Kidney (tissue), 14 donors: ENCODE data around the gene INPP4A. TPM values are rescaled to one million over a fixed set of nuclear protein-coding genes. Genes with fewer than 3 reads are reported as not detected.

ENCODE experiments used
- DNase-seq, 5 donors: peaks; one replicate each; pipeline ENCODE4 v3.0.0-alpha.2; 2013 to 2020
- FAIRE-seq: peaks from 2 replicates; lab custom pipeline; 2012; peaks lifted over from hg19 to GRCh38; lab: Jason Lieb, UNC
- H3K27ac ChIP-seq, 2 donors: one replicate each; pipeline ENCODE4 v1.7.0; 2013; ENCODE audit warnings: low read depth in 2 of 2, low read length in 2 of 2, inconsistent platforms in 1 of 2
- H3K27me3 ChIP-seq: one replicate; pipeline ENCODE4 v1.7.1; 2013; ENCODE audit warnings: low read length, inconsistent platforms; ENCODE audit not compliant: control insufficient read depth, insufficient read depth
- H3K36me3 ChIP-seq, 3 donors: one replicate each; pipeline versions ENCODE4 v1.7.0 to v1.7.1; 2013; ENCODE audit warnings: low read length in 3 of 3, control low read depth in 1 of 3, inconsistent platforms in 1 of 3; ENCODE audit not compliant: insufficient read depth in 3 of 3, control insufficient read depth in 2 of 3
- H3K4me1 ChIP-seq, 3 donors: one replicate each; pipeline versions ENCODE4 v1.7.0 to v1.7.1; 2013; ENCODE audit warnings: low read length in 3 of 3, inconsistent platforms in 1 of 3, low read depth in 1 of 3; ENCODE audit not compliant: control insufficient read depth in 2 of 3, insufficient read depth in 2 of 3
- H3K4me3 ChIP-seq, 3 donors: one replicate each; pipeline versions ENCODE4 v1.7.0 to v1.8.1; 2013; ENCODE audit warnings: low read length in 3 of 3, control low read depth in 1 of 3, inconsistent platforms in 1 of 3
- H3K9ac ChIP-seq, 3 donors: one replicate each; pipeline versions ENCODE4 v1.7.0 to v1.7.1; 2013; ENCODE audit warnings: low read length in 3 of 3, control low read depth in 1 of 3, inconsistent platforms in 1 of 3
- H3K9me3 ChIP-seq, 3 donors: one replicate each; pipeline versions ENCODE4 v1.7.0 to v1.7.1; 2013; ENCODE audit warnings: low read length in 3 of 3, control low read depth in 1 of 3, inconsistent platforms in 1 of 3; ENCODE audit not compliant: control insufficient read depth in 2 of 3, insufficient read depth in 1 of 3
- intact Hi-C: fragments of 100-400 bp; cut with DNase I; formaldehyde crosslinking; loops from one replicate; pipeline ENCODE4 v1.11.1; 2022
- polyA plus RNA-seq: library from polyadenylated mRNA; stranded (reverse); fragments of 350-450 nt; fragmentation: Illumina TruSeq; extraction: RNeasy Lipid Tissue Mini Kit (QIAGEN cat#74804); gene quantifications from one replicate; pipeline ENCODE4 v1.2.3, GENCODE V29; 2014; ENCODE audit warnings: low read depth, low replicate concordance; ENCODE audit not compliant: insufficient read depth
- total RNA-seq: library from RNA; stranded (reverse); fragmentation: NEBNext Ultra II Directional; extraction: Animal tissue kit (Norgen Biotek cat#: 25700); gene quantifications from one replicate; pipeline ENCODE4 v1.2.1, GENCODE V29; 2021
- TF ChIP-seq, protein P1 (sequence below): IDR thresholded peaks from 3 replicates; pipeline ENCODE4 v1.5.1; 2012; ENCODE audit warnings: mild to moderate bottlenecking, moderate library complexity, borderline replicate concordance; ENCODE audit not compliant: insufficient read depth; ENCODE audit errors: extremely low read depth
- donor health status: control.
- donor health status: control.
- donor health status: control.
- donor health status: control.
- donor health status: control.
- donor health status: DM: yes; HTN: yes; CAD: no.
- donor health status: Normal renal cell carcinoma (clear cell type).

Gene INPP4A
- total and polyA plus RNA-seq, 2 donors from 2014 or later, result 4.1 to 27.9 TPM

DNA sequence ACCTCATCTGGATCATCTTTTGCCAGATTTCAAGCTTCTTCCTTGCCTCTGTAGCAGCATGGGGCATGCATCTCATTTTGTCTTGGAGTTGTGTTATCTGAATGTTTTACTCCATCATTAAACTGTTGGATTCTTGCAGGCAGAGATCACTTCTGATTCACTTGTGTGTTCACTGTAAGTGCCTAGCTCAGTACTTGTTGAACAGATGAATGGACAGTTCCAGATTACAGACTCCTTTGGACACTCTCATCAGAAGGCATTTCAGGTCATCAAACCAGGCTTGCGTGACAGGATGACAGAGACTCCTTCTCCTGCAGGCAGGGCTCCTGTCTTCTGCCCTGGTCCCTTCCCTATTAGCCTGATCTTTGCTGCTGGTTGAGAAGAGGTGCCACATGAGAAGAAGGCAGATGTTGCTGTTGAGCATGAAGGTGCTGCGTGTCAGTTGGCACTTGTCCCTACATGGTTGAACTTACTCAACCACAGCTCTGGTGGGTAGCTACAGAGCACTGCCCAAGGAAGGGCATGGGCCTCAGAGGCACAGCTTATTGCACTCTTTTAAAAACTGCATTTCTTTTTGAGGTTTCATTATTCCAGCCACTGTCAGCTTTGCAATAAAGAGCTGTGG is 58.9 kb downstream of the INPP4A start:
- H3K9ac ChIP-seq, result no peak overlapping the region
- H3K9me3 ChIP-seq, result no peaks in the 10 kb centered on the region
- H3K27ac ChIP-seq, result no peak overlapping the region
- intact Hi-C loops, result no loop called here
- peaks cover 0 to 16% (median 0%) of the 10 kb centered on the region in 3 donors for H3K4me1 ChIP-seq
- H3K4me3 ChIP-seq, result no peak overlapping the region
- TF ChIP-seq, protein P1, sequence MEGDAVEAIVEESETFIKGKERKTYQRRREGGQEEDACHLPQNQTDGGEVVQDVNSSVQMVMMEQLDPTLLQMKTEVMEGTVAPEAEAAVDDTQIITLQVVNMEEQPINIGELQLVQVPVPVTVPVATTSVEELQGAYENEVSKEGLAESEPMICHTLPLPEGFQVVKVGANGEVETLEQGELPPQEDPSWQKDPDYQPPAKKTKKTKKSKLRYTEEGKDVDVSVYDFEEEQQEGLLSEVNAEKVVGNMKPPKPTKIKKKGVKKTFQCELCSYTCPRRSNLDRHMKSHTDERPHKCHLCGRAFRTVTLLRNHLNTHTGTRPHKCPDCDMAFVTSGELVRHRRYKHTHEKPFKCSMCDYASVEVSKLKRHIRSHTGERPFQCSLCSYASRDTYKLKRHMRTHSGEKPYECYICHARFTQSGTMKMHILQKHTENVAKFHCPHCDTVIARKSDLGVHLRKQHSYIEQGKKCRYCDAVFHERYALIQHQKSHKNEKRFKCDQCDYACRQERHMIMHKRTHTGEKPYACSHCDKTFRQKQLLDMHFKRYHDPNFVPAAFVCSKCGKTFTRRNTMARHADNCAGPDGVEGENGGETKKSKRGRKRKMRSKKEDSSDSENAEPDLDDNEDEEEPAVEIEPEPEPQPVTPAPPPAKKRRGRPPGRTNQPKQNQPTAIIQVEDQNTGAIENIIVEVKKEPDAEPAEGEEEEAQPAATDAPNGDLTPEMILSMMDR, result no peak
- H3K36me3 ChIP-seq, result peaks cover 0 to 2% (median 0%) of the 10 kb centered on the region in 3 donors
- FAIRE-seq (no peak), DNase-seq (peak in 1 of 5 donors; percentile 19)
- no peaks in the 10 kb centered on the region for H3K27me3 ChIP-seq

DNA sequence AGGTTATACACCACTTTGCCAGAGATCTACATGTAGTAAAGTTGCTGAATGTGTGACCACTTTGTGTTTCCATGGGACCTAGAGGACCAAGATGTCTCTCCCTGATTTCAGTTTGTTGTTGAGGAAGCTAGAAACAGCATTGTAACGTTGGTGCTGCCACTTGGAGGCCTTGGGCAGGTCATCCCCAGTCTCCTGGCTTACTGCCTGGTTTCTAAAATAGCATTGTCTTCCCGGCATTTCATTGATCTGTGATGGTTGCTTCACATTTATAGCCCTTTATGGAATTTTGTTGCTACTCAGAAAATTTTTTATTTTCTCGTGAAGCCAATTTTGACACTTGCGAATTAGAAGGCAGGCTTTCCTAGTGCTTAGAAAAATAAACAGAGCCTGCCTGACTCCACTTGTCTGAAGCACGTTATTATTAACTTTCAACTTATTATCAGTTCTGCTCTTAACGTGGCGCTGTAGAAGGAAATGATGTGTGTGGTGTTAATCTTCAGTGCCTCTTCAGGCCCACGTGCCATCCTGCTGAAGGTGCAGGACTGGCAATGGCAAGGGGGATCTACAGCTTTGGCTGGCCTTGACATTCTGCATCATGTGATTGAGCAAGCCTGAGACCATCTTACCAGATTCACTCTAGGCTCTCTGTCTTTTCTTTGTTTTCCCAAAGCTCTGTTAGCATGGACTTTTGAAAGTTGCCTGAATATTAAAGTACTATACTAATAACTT is 59.9 kb downstream of the INPP4A start:
- FAIRE-seq (no peak), DNase-seq (no peak)
- Histone ChIP-seq H3K27ac (peak overlapping the region in 1 of 2 donors; percentile 63), H3K4me3 (no peak overlapping the region), H3K36me3 (peaks cover 0 to 2% (median 0%) of the 10 kb centered on the region in 3 donors), H3K9ac (no peak overlapping the region), H3K4me1 (peaks cover 0 to 16% (median 0%) of the 10 kb centered on the region in 3 donors), H3K27me3 (no peaks in the 10 kb centered on the region), H3K9me3 (no peaks in the 10 kb centered on the region)
- TF ChIP-seq, protein P1, result no peak
- intact Hi-C loops, result no loop called here

DNA sequence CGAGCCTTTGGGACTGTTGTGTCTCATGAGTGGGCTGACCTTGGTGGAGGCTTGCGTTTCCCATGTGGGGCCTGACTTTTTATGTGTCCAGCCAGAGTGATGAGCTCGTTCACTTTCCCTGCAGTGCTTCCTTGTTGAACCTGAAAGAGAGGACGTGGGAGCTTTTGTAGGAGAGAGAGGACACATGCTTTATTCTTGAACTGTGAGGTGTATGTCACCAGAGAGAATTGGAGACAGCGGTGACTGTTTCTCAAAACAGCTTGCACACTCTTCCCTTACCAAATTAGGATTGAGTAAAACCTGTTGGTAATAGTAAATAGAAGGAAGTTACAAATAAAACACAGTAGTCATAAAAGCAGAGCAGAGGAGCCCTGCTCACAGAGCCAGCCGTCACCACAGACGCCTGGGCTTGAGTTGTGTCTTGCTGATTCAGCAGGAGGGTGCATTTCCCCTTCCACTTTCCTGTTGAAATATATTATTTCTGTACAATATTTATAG is 60.7 kb downstream of the INPP4A start:
- no peak for FAIRE-seq

More for the DNA sequence above, 60.7 kb downstream of the INPP4A start:
- H3K4me3 ChIP-seq, result no peak overlapping the region
- TF ChIP-seq, protein P1, result no peak
- peak overlapping the region in 1 of 2 donors; percentile 63 for H3K27ac ChIP-seq
- intact Hi-C loops, result no loop called here
- H3K27me3 ChIP-seq, result no peaks in the 10 kb centered on the region
- DNase-seq, result peak in 2 of 5 donors; percentile 11 to 59
- H3K4me1 ChIP-seq, result peaks cover 0 to 16% (median 0%) of the 10 kb centered on the region in 3 donors
- no peak overlapping the region for H3K9ac ChIP-seq
- no peaks in the 10 kb centered on the region for H3K9me3 ChIP-seq
- peaks cover 0 to 2% (median 0%) of the 10 kb centered on the region in 3 donors for H3K36me3 ChIP-seq
